ENCODE measurements around the gene MLLT10. TPM values are rescaled to one million over a fixed set of nuclear protein-coding genes. Genes with fewer than 3 reads are reported as not detected.

MLLT10 gene
- total RNA-seq, 1 donor from 2014 or later = 43.3 TPM

GRCh38 chr10:21764466-21765189 lies 230.6 kb downstream of the MLLT10 start:
- H3K4me3 ChIP-seq (ENCODE audit: low read length in 3 of 3) = no peak overlapping the region
- H3K4me1 ChIP-seq (ENCODE audit: control insufficient read depth in 3 of 3, insufficient read depth in 3 of 3, low read length in 3 of 3) = no peaks in the 10 kb centered on the region
- H3K27ac ChIP-seq (ENCODE audit: low read depth, low read length) = no peak overlapping the region
- H3K9ac ChIP-seq (ENCODE audit: low read depth in 1 of 3, low read length in 3 of 3) = no peak overlapping the region
- no peaks in the 10 kb centered on the region for H3K9me3 ChIP-seq (ENCODE audit: control insufficient read depth in 3 of 3, low read length in 3 of 3)
- peaks cover 0 to 5% (median 0%) of the 10 kb centered on the region in 3 donors for H3K36me3 ChIP-seq (ENCODE audit: control insufficient read depth in 3 of 3, insufficient read depth in 3 of 3, low read length in 3 of 3)
- no peaks in the 10 kb centered on the region for H3K27me3 ChIP-seq (ENCODE audit: control insufficient read depth in 3 of 3, insufficient read depth in 3 of 3, low read length in 3 of 3)

- H3K9me3 ChIP-seq (ENCODE audit: control insufficient read depth in 3 of 3, low read length in 3 of 3) = no peaks in the 10 kb centered on the region
- no peaks in the 10 kb centered on the region for H3K4me1 ChIP-seq (ENCODE audit: control insufficient read depth in 3 of 3, insufficient read depth in 3 of 3, low read length in 3 of 3)
- no peak overlapping the region for H3K27ac ChIP-seq (ENCODE audit: low read depth, low read length)
- H3K27me3 ChIP-seq (ENCODE audit: control insufficient read depth in 3 of 3, insufficient read depth in 3 of 3, low read length in 3 of 3) = no peaks in the 10 kb centered on the region
- no peaks in the 10 kb centered on the region for H3K36me3 ChIP-seq (ENCODE audit: control insufficient read depth in 3 of 3, insufficient read depth in 3 of 3, low read length in 3 of 3)
- H3K4me3 ChIP-seq (ENCODE audit: low read length in 3 of 3) = no peak overlapping the region
- no peak overlapping the region for H3K9ac ChIP-seq (ENCODE audit: low read depth in 1 of 3, low read length in 3 of 3)
Measured at GRCh38 chr10:21769041-21769440, 235.0 kb downstream of the MLLT10 start.

GRCh38 chr10:21771219-21771618 lies 237.2 kb downstream of the MLLT10 start:
- Histone ChIP-seq H3K9me3 (ENCODE audit: control insufficient read depth in 3 of 3, low read length in 3 of 3) (no peaks in the 10 kb centered on the region), H3K4me1 (ENCODE audit: control insufficient read depth in 3 of 3, insufficient read depth in 3 of 3, low read length in 3 of 3) (no peaks in the 10 kb centered on the region), H3K9ac (ENCODE audit: low read depth in 1 of 3, low read length in 3 of 3) (no peak overlapping the region), H3K4me3 (ENCODE audit: low read length in 3 of 3) (no peak overlapping the region), H3K36me3 (ENCODE audit: control insufficient read depth in 3 of 3, insufficient read depth in 3 of 3, low read length in 3 of 3) (no peaks in the 10 kb centered on the region), H3K27ac (ENCODE audit: low read depth, low read length) (no peak overlapping the region), H3K27me3 (ENCODE audit: control insufficient read depth in 3 of 3, insufficient read depth in 3 of 3, low read length in 3 of 3) (no peaks in the 10 kb centered on the region)

GRCh38 chr10:21776883-21777282 lies 242.9 kb downstream of the MLLT10 start:
- H3K36me3 ChIP-seq (ENCODE audit: control insufficient read depth in 3 of 3, insufficient read depth in 3 of 3, low read length in 3 of 3) = no peaks in the 10 kb centered on the region
- no peak overlapping the region for H3K9ac ChIP-seq (ENCODE audit: low read depth in 1 of 3, low read length in 3 of 3)
- no peaks in the 10 kb centered on the region for H3K9me3 ChIP-seq (ENCODE audit: control insufficient read depth in 3 of 3, low read length in 3 of 3)
- no peaks in the 10 kb centered on the region for H3K27me3 ChIP-seq (ENCODE audit: control insufficient read depth in 3 of 3, insufficient read depth in 3 of 3, low read length in 3 of 3)
- H3K4me3 ChIP-seq (ENCODE audit: low read length in 3 of 3) = no peak overlapping the region
- H3K27ac ChIP-seq (ENCODE audit: low read depth, low read length) = no peak overlapping the region
- H3K4me1 ChIP-seq (ENCODE audit: control insufficient read depth in 3 of 3, insufficient read depth in 3 of 3, low read length in 3 of 3) = no peaks in the 10 kb centered on the region

GRCh38 chr10:21791276-21791675 lies 257.2 kb downstream of the MLLT10 start:
- no peaks in the 10 kb centered on the region for H3K4me1 ChIP-seq (ENCODE audit: control insufficient read depth in 3 of 3, insufficient read depth in 3 of 3, low read length in 3 of 3)
- H3K27me3 ChIP-seq (ENCODE audit: control insufficient read depth in 3 of 3, insufficient read depth in 3 of 3, low read length in 3 of 3) = no peaks in the 10 kb centered on the region
- H3K9ac ChIP-seq (ENCODE audit: low read depth in 1 of 3, low read length in 3 of 3) = no peak overlapping the region
- H3K4me3 ChIP-seq (ENCODE audit: low read length in 3 of 3) = no peak overlapping the region
- H3K9me3 ChIP-seq (ENCODE audit: control insufficient read depth in 3 of 3, low read length in 3 of 3) = no peaks in the 10 kb centered on the region
- H3K36me3 ChIP-seq (ENCODE audit: control insufficient read depth in 3 of 3, insufficient read depth in 3 of 3, low read length in 3 of 3) = no peaks in the 10 kb centered on the region
- H3K27ac ChIP-seq (ENCODE audit: low read depth, low read length) = no peak overlapping the region

Small RNAs within 50 kb of the gene (small RNA-seq; reads per million reads assigned to genes)
- gene MIR1915 (not detected), gene RN7SKP219 (not detected), gene RNU6-1141P (not detected), gene RNU6-306P (not detected)

Other genes starting within 250 kb of the MLLT10 start
- gene SKIDA1, start 8.6 kb upstream of the MLLT10 start, total RNA-seq = 2.1 TPM